GM12873 (cell line): ENCODE results near the gene MACROD2.

ENCODE experiments used
- CTCF ChIP-seq: IDR thresholded peaks from 2 replicates; pipeline ENCODE4 v1.5.1; 2012; ENCODE audit warnings: low read depth, mild to moderate bottlenecking, moderate library complexity, low read length, control low read depth; ENCODE audit not compliant: insufficient read depth; ENCODE audit errors: missing control alignments

The MACROD2 gene

GRCh38 chr20:14972256-14972655 lies 976.9 kb downstream of the MACROD2 start:
- no peak for TF ChIP-seq CTCF

GRCh38 chr20:14972690-14973089 lies 977.4 kb downstream of the MACROD2 start:
- TF ChIP-seq CTCF, result no peak

- no peak for TF ChIP-seq CTCF
These were observed 984.2 kb downstream of the MACROD2 start for GRCh38 chr20:14979453-14979986.

- no peak for TF ChIP-seq CTCF
These were observed 989.0 kb downstream of the MACROD2 start for GRCh38 chr20:14984305-14984704.

- no peak for TF ChIP-seq CTCF
These were observed 989.7 kb downstream of the MACROD2 start for GRCh38 chr20:14984768-14985622.

- TF ChIP-seq CTCF, result no peak
These were observed 990.8 kb downstream of the MACROD2 start for GRCh38 chr20:14986026-14986655.

GRCh38 chr20:14986656-14987055 lies 991.3 kb downstream of the MACROD2 start:
- no peak for TF ChIP-seq CTCF
